OCI-LY1 (cell line): Measurements from ENCODE around the gene CHRM4.
A peak's percentile ranks its signal among the peaks of the same experiment; 100 is the strongest.

Source experiments
- H2AFZ ChIP-seq: fragments of 200-600 bp; sonication (generic), shearing (Covaris generic); 2 replicates; pipeline ENCODE4 v1.6.0; 2014; ENCODE audit warnings: antibody characterized with exemption, mild to moderate bottlenecking, low read length
- H3F3A ChIP-seq: fragments of 200-600 bp; sonication (generic), shearing (Covaris generic); 2 replicates; pipeline ENCODE4 v1.6.0; 2014; ENCODE audit warnings: mild to moderate bottlenecking, antibody characterized with exemption, low read length, moderate library complexity; ENCODE audit not compliant: insufficient read depth
- H3K27ac ChIP-seq: fragments of 200-600 bp; sonication (generic); 2 replicates; pipeline ENCODE4 v1.5.1; 2014; ENCODE audit warnings: low read length, mixed run types, mild to moderate bottlenecking, low read depth; ENCODE audit not compliant: poor library complexity, severe bottlenecking
- H3K27me3 ChIP-seq: fragments of 200-600 bp; sonication (generic); 2 replicates; pipeline ENCODE4 v1.6.0; 2014; ENCODE audit warnings: antibody characterized with exemption, mild to moderate bottlenecking, low read length, moderate library complexity; ENCODE audit not compliant: insufficient read depth
- H3K36me3 ChIP-seq: fragments of 200-600 bp; sonication (generic); 2 replicates; pipeline ENCODE4 v1.6.1; 2014; ENCODE audit warnings: mild to moderate bottlenecking, antibody characterized with exemption, low read length, moderate library complexity, mixed read lengths; ENCODE audit not compliant: insufficient read depth
- H3K4me1 ChIP-seq: fragments of 200-600 bp; sonication (generic); 2 replicates; pipeline ENCODE4 v1.5.1; 2014; ENCODE audit warnings: mild to moderate bottlenecking, low read length, moderate library complexity; ENCODE audit not compliant: insufficient read depth, severe bottlenecking
- H3K4me2 ChIP-seq: fragments of 200-600 bp; sonication (generic), shearing (Covaris generic); 2 replicates; pipeline ENCODE4 v1.6.1; 2014; ENCODE audit warnings: low read length
- H3K4me3 ChIP-seq: fragments of 200-600 bp; sonication (generic); 2 replicates; pipeline ENCODE4 v1.5.1; 2014; ENCODE audit warnings: low read length, low read depth, mild to moderate bottlenecking, mixed read lengths; ENCODE audit not compliant: poor library complexity, severe bottlenecking
- H3K79me2 ChIP-seq: fragments of 200-600 bp; shearing (Covaris generic); 2 replicates; pipeline ENCODE4 v1.6.1; 2016; ENCODE audit warnings: mixed run types, low read length, mixed read lengths; ENCODE audit not compliant: insufficient read depth
- H3K9ac ChIP-seq: fragments of 200-600 bp; sonication (generic), shearing (Covaris generic); 2 replicates; pipeline ENCODE4 v1.6.1; 2014; ENCODE audit warnings: mild to moderate bottlenecking, low read length, mixed read lengths
- H3K9me2 ChIP-seq: fragments of 200-600 bp; sonication (generic), shearing (Covaris generic); 2 replicates; pipeline ENCODE4 v1.6.1; 2014; ENCODE audit warnings: low read depth, mild to moderate bottlenecking, low read length, mixed read lengths
- H3K9me3 ChIP-seq: fragments of 200-600 bp; shearing (Covaris generic); 2 replicates; pipeline ENCODE4 v1.6.1; 2014; ENCODE audit warnings: low read length, mixed read lengths
- H4K20me1 ChIP-seq: fragments of 200-600 bp; sonication (generic), shearing (Covaris generic); 2 replicates; pipeline ENCODE4 v1.6.0; 2016; ENCODE audit warnings: mild to moderate bottlenecking, low read length; ENCODE audit not compliant: insufficient read depth
- EZH2 ChIP-seq: fragments of 200-600 bp; sonication (generic), shearing (Covaris generic); IDR thresholded peaks from 2 replicates; pipeline ENCODE4 v1.8.0; 2017; ENCODE audit warnings: borderline replicate concordance, mixed run types, mild to moderate bottlenecking, antibody characterized with exemption, low read length, moderate library complexity, mixed read lengths
- TF ChIP-seq, protein P1 (sequence below): fragments of 200-600 bp; sonication (generic), shearing (Covaris generic); IDR thresholded peaks from 2 replicates; pipeline ENCODE4 v1.5.1; 2017; ENCODE audit warnings: mild to moderate bottlenecking, antibody characterized with exemption, low read length, moderate library complexity, mixed read lengths

CHRM4 gene

GRCh38 chr11:46345881-46346484, 45.6 kb downstream of the CHRM4 start:
- no peak overlapping the region for H3K9ac ChIP-seq
- H3K79me2 ChIP-seq, result no peaks in the 10 kb centered on the region
- no peak overlapping the region for H2AFZ ChIP-seq
- H3K4me3 ChIP-seq, result no peak overlapping the region
- peaks cover 36% of the 10 kb centered on the region for H3K4me1 ChIP-seq
- no peak overlapping the region for H3K27ac ChIP-seq
- no peaks in the 10 kb centered on the region for H3K9me3 ChIP-seq
- H3F3A ChIP-seq, result no peaks in the 10 kb centered on the region
- no peaks in the 10 kb centered on the region for H3K36me3 ChIP-seq
- H3K4me2 ChIP-seq, result no peak overlapping the region
- H3K27me3 ChIP-seq, result peaks cover 6% of the 10 kb centered on the region
- H3K9me2 ChIP-seq, result no peaks in the 10 kb centered on the region
- H4K20me1 ChIP-seq, result no peaks in the 10 kb centered on the region
- no peak for TF ChIP-seq EZH2
- TF ChIP-seq, protein P1, sequence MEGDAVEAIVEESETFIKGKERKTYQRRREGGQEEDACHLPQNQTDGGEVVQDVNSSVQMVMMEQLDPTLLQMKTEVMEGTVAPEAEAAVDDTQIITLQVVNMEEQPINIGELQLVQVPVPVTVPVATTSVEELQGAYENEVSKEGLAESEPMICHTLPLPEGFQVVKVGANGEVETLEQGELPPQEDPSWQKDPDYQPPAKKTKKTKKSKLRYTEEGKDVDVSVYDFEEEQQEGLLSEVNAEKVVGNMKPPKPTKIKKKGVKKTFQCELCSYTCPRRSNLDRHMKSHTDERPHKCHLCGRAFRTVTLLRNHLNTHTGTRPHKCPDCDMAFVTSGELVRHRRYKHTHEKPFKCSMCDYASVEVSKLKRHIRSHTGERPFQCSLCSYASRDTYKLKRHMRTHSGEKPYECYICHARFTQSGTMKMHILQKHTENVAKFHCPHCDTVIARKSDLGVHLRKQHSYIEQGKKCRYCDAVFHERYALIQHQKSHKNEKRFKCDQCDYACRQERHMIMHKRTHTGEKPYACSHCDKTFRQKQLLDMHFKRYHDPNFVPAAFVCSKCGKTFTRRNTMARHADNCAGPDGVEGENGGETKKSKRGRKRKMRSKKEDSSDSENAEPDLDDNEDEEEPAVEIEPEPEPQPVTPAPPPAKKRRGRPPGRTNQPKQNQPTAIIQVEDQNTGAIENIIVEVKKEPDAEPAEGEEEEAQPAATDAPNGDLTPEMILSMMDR, result no peak

DNA sequence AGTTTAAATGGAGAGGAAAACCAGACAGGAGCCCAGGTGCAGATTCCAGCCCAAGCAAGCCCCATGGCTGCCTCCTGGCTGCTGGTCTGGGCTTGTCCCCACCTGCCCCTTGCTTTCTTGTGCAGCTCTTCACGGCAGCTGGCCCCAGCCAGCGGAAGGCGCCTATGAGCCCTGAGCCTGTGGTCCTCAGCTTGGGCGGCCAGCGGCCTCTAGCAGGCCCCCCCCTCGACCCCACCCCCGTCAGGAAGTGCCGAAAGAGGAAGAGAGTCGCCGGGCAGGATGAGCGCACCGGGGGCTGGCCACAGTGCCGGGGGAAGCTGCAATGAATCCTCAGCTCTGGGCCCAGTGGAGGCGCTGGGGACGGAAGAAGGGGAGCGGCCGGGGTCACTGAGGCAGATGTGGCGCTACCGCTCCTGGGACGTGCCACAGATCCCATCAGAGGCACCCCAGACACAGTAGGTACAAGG, 46.4 kb downstream of the CHRM4 start:
- no peaks in the 10 kb centered on the region for H3K36me3 ChIP-seq
- H3K4me3 ChIP-seq, result no peak overlapping the region
- no peaks in the 10 kb centered on the region for H3K9me2 ChIP-seq
- H2AFZ ChIP-seq, result no peak overlapping the region
- H3K27me3 ChIP-seq, result peaks cover 6% of the 10 kb centered on the region
- H3K9me3 ChIP-seq, result no peaks in the 10 kb centered on the region
- H3K4me1 ChIP-seq, result peaks cover 31% of the 10 kb centered on the region
- H3K9ac ChIP-seq, result no peak overlapping the region
- H4K20me1 ChIP-seq, result no peaks in the 10 kb centered on the region
- no peaks in the 10 kb centered on the region for H3K79me2 ChIP-seq
- 0 out of 2 replicates have a peak overlapping the region, but pooled peaks have one; percentile 15 for H3K4me2 ChIP-seq
- TF ChIP-seq, protein P1, result no peak
- no peak for TF ChIP-seq EZH2
- H3K27ac ChIP-seq, result no peak overlapping the region
- no peaks in the 10 kb centered on the region for H3F3A ChIP-seq

DNA sequence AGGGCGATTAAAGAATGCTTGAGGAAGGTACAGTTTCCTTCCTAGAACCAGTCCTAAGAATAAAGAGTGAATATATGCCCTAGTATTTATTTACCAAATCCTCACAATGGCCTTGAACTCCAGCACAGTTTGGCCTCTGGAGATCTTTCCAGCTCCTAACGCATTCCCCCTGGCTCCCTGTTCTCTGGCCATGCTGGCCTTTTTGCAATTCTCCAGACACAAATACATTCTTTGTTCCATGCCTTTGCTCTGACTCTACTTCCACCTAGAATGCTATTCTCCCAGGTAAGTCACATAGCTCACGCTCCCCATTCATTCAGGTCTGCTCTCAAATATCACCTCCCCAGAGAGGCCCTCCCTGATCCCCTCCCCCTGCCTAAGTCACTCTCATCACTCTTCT, 48.1 kb downstream of the CHRM4 start:
- Histone ChIP-seq H3K4me2 (no peak overlapping the region), H2AFZ (no peak overlapping the region)
- TF ChIP-seq, protein P1, result no peak
- TF ChIP-seq EZH2, result no peak

More for the DNA sequence above, 48.1 kb downstream of the CHRM4 start:
- Histone ChIP-seq H3F3A (no peaks in the 10 kb centered on the region), H3K9me3 (no peaks in the 10 kb centered on the region), H3K4me3 (no peak overlapping the region), H3K9me2 (no peaks in the 10 kb centered on the region), H3K27ac (no peak overlapping the region), H3K4me1 (peaks cover 15% of the 10 kb centered on the region), H3K36me3 (no peaks in the 10 kb centered on the region), H3K27me3 (peaks cover 6% of the 10 kb centered on the region), H4K20me1 (no peaks in the 10 kb centered on the region), H3K9ac (no peak overlapping the region), H3K79me2 (no peaks in the 10 kb centered on the region)
